Measurements from ENCODE around the gene CCL25. TPM values are rescaled to one million over a fixed set of nuclear protein-coding genes. Genes with fewer than 3 reads are reported as not detected.

The CCL25 gene
- total RNA-seq = not detected in 2 replicates

GRCh38 chr19:8052464-8052859 lies at the start of gene CCL25:
Gene CCL25, plus strand, starts transcription at chr19:8052760. Its CDS starts 290 bp downstream, at chr19:8053050.

GRCh38 chr19:8005534-8006256 lies 46.9 kb upstream of the CCL25 start, which contains the start of gene ELAVL1:
Gene ELAVL1, minus strand, starts transcription at chr19:8005641. Its CDS starts 13,826 bp downstream, at chr19:7991815.

Other genes with a start within 250 kb of the CCL25 start
- gene EVI5L, start 222.5 kb upstream of the CCL25 start, total RNA-seq = 17.2 and 17.3 TPM in 2 replicates
- gene PRR36, start 178.4 kb upstream of the CCL25 start, total RNA-seq = under 0.01 TPM in 1 of 2 replicates, not detected in the other
- gene LRRC8E, start 164.2 kb upstream of the CCL25 start, total RNA-seq = 2.3 and 2.8 TPM in 2 replicates
- gene MAP2K7, start 148.9 kb upstream of the CCL25 start, total RNA-seq = 8.2 and 9.2 TPM in 2 replicates
- gene TGFBR3L, start 137.9 kb upstream of the CCL25 start, total RNA-seq = 1.7 and 3.1 TPM in 2 replicates
- 12.1 and 19.6 TPM in 2 replicates for gene SNAPC2, start 132.4 kb upstream of the CCL25 start, total RNA-seq
- gene CTXN1, start 126.6 kb upstream of the CCL25 start, total RNA-seq = 1.2 and 1.4 TPM in 2 replicates
- gene TIMM44, start 109.1 kb upstream of the CCL25 start, total RNA-seq = 43.4 and 55.2 TPM in 2 replicates
- 24.2 and 41.4 TPM in 2 replicates for gene ELAVL1, start 47.1 kb upstream of the CCL25 start, total RNA-seq
- gene FBN3, start 96.8 kb downstream of the CCL25 start, total RNA-seq = under 0.01 TPM in 1 of 2 replicates, not detected in the other
- gene CERS4, start 156.6 kb downstream of the CCL25 start, total RNA-seq = 3.1 and 16.1 TPM in 2 replicates